ENCODE data around the gene ANGPTL4. TPM values are rescaled to one million over a fixed set of nuclear protein-coding genes. Genes with fewer than 3 reads are reported as not detected.

Gene ANGPTL4
- total and polyA plus RNA-seq, 4 experiments from 2014 or later, result not detected

- Histone ChIP-seq H3K4me1 (ENCODE audit: insufficient read depth, low read length) (peaks cover 26% of the 10 kb centered on the region), H3K36me3 (ENCODE audit: insufficient read depth, low read length) (peaks cover 10% of the 10 kb centered on the region), H3K27ac (ENCODE audit: low read depth, low read length) (no peak overlapping the region), H3K4me3 (ENCODE audit: low read length in 2 of 2) (no peak overlapping the region), H3K9me3 (ENCODE audit: control insufficient read depth in 1 of 2, low read length in 2 of 2) (no peaks in the 10 kb centered on the region), H3K27me3 (ENCODE audit: insufficient read depth, low read length) (no peaks in the 10 kb centered on the region)
- Mint-ChIP-seq H3K4me3 (peak overlapping the region in 1 of 8 donors; percentile 15), H3K9me3 (no peaks in the 10 kb centered on the region), H3K27ac (peak overlapping the region in 6 of 7 donors; percentile 1 to 88 (median 50)), H3K36me3 (peaks cover 0 to 26% of the 10 kb centered on the region in 2 donors), H3K27me3 (no peaks in the 10 kb centered on the region), H3K4me1 (peaks cover 19 to 44% (median 30%) of the 10 kb centered on the region in 4 donors)
- POLR2A ChIA-PET (ENCODE audit: partially characterized antibody), result no interaction called here
- CTCF ChIA-PET (ENCODE audit: partially characterized antibody), result no interaction called here
- intact Hi-C loops (cut with micrococcal nuclease), result loop anchor here (1.0 to 5.0 kb wide), 2 partner anchors 42 to 129 kb away; no protein-coding TSS in a partner anchor
- peak in 1 of 5 donors; percentile 11 for DNase-seq
These were observed 32.2 kb downstream of the ANGPTL4 start for GRCh38 chr19:8396185-8396562.

GRCh38 chr19:8396563-8397203 lies 32.7 kb downstream of the ANGPTL4 start:
- POLR2A ChIA-PET (ENCODE audit: partially characterized antibody), result no interaction called here

GRCh38 chr19:8397271-8397670 lies 33.3 kb downstream of the ANGPTL4 start:
- Mint-ChIP-seq H3K4me3 (peak overlapping the region in 1 of 8 donors; percentile 60), H3K27me3 (no peaks in the 10 kb centered on the region), H3K27ac (peak overlapping the region in 6 of 7 donors; percentile 42 to 93 (median 84)), H3K36me3 (peaks cover 5 to 32% of the 10 kb centered on the region in 2 donors), H3K9me3 (no peaks in the 10 kb centered on the region), H3K4me1 (peaks cover 18 to 34% (median 23%) of the 10 kb centered on the region in 4 donors)
- no peak overlapping the region for H3K27ac ChIP-seq (ENCODE audit: low read depth, low read length)
- no peaks in the 10 kb centered on the region for H3K9me3 ChIP-seq (ENCODE audit: control insufficient read depth in 1 of 2, low read length in 2 of 2)
- ChIA-PET POLR2A (ENCODE audit: partially characterized antibody) (no interaction called here), CTCF (ENCODE audit: partially characterized antibody) (interaction anchor here (0.6 to 3.0 kb wide), 4 partner anchors 20 to 224 kb away, joined by 3 to 13 read pairs (median 4); partner anchors contain the start of gene MYO1F)
- intact Hi-C loops (cut with micrococcal nuclease), result loop anchor here (5.0 kb wide), 1 partner anchor 130 kb away; no protein-coding TSS in a partner anchor
- no peak overlapping the region for H3K4me3 ChIP-seq (ENCODE audit: low read length in 2 of 2)
- no peaks in the 10 kb centered on the region for H3K27me3 ChIP-seq (ENCODE audit: insufficient read depth, low read length)
- no peak for DNase-seq
- H3K4me1 ChIP-seq (ENCODE audit: insufficient read depth, low read length), result peaks cover 15% of the 10 kb centered on the region
- H3K36me3 ChIP-seq (ENCODE audit: insufficient read depth, low read length), result peaks cover 15% of the 10 kb centered on the region

More at GRCh38 chr19:8396563-8397203, 32.7 kb downstream of the ANGPTL4 start:
- Mint-ChIP-seq H3K4me1 (peaks cover 19 to 40% (median 28%) of the 10 kb centered on the region in 4 donors), H3K27me3 (no peaks in the 10 kb centered on the region), H3K27ac (peak overlapping the region in 6 of 7 donors; percentile 26 to 93 (median 84)), H3K9me3 (no peaks in the 10 kb centered on the region), H3K36me3 (peaks cover under 1 to 28% of the 10 kb centered on the region in 2 donors), H3K4me3 (peak overlapping the region in 2 of 8 donors; percentile 48 to 60)
- H3K4me1 ChIP-seq (ENCODE audit: insufficient read depth, low read length), result peaks cover 20% of the 10 kb centered on the region
- H3K36me3 ChIP-seq (ENCODE audit: insufficient read depth, low read length), result peaks cover 11% of the 10 kb centered on the region
- H3K27ac ChIP-seq (ENCODE audit: low read depth, low read length), result no peak overlapping the region
- no peak overlapping the region for H3K4me3 ChIP-seq (ENCODE audit: low read length in 2 of 2)
- no peaks in the 10 kb centered on the region for H3K27me3 ChIP-seq (ENCODE audit: insufficient read depth, low read length)
- peak; percentile 57 to 81 (median 75) for DNase-seq
- CTCF ChIA-PET (ENCODE audit: partially characterized antibody), result interaction anchor here (3.0 kb wide), 1 partner anchor 43 kb away, joined by 13 read pairs; no protein-coding TSS in a partner anchor
- intact Hi-C loops (cut with micrococcal nuclease), result loop anchor here (1.0 to 5.0 kb wide), 2 partner anchors 42 to 129 kb away; no protein-coding TSS in a partner anchor
- H3K9me3 ChIP-seq (ENCODE audit: control insufficient read depth in 1 of 2, low read length in 2 of 2), result no peaks in the 10 kb centered on the region

GRCh38 chr19:8397746-8398310 lies 33.9 kb downstream of the ANGPTL4 start:
- Histone ChIP-seq H3K4me3 (ENCODE audit: low read length in 2 of 2) (no peak overlapping the region), H3K9me3 (ENCODE audit: control insufficient read depth in 1 of 2, low read length in 2 of 2) (no peaks in the 10 kb centered on the region), H3K36me3 (ENCODE audit: insufficient read depth, low read length) (peaks cover 20% of the 10 kb centered on the region), H3K4me1 (ENCODE audit: insufficient read depth, low read length) (peaks cover 13% of the 10 kb centered on the region), H3K27ac (ENCODE audit: low read depth, low read length) (no peak overlapping the region), H3K27me3 (ENCODE audit: insufficient read depth, low read length) (no peaks in the 10 kb centered on the region)
- Mint-ChIP-seq H3K4me3 (no peak overlapping the region), H3K4me1 (peaks cover 17 to 33% (median 22%) of the 10 kb centered on the region in 4 donors), H3K9me3 (no peaks in the 10 kb centered on the region), H3K27ac (no peak overlapping the region), H3K36me3 (peaks cover 7 to 36% of the 10 kb centered on the region in 2 donors), H3K27me3 (no peaks in the 10 kb centered on the region)
- POLR2A ChIA-PET (ENCODE audit: partially characterized antibody), result interaction anchor here (1.1 kb wide), 1 partner anchor 44 kb away, joined by 3 read pairs; no protein-coding TSS in a partner anchor
- no peak for DNase-seq
- CTCF ChIA-PET (ENCODE audit: partially characterized antibody), result interaction anchor here (0.6 to 3.0 kb wide), 6 partner anchors 21 to 225 kb away, joined by 3 to 13 read pairs (median 3); partner anchors contain the start of gene MYO1F
- intact Hi-C loops (cut with micrococcal nuclease), result loop anchor here (5.0 kb wide), 1 partner anchor 131 kb away; no protein-coding TSS in a partner anchor

GRCh38 chr19:8398311-8398771 lies 34.4 kb downstream of the ANGPTL4 start:
- POLR2A ChIA-PET (ENCODE audit: partially characterized antibody), result interaction anchor here (1.1 kb wide), 1 partner anchor 45 kb away, joined by 3 read pairs; no protein-coding TSS in a partner anchor

GRCh38 chr19:8399681-8400188 lies 35.8 kb downstream of the ANGPTL4 start:
- Histone ChIP-seq H3K9me3 (ENCODE audit: control insufficient read depth in 1 of 2, low read length in 2 of 2) (no peaks in the 10 kb centered on the region), H3K4me1 (ENCODE audit: insufficient read depth, low read length) (peaks cover 13% of the 10 kb centered on the region), H3K27me3 (ENCODE audit: insufficient read depth, low read length) (no peaks in the 10 kb centered on the region), H3K27ac (ENCODE audit: low read depth, low read length) (no peak overlapping the region), H3K4me3 (ENCODE audit: low read length in 2 of 2) (no peak overlapping the region), H3K36me3 (ENCODE audit: insufficient read depth, low read length) (peaks cover 25% of the 10 kb centered on the region)
- no peak for DNase-seq
- H3K9me3 Mint-ChIP-seq, result no peaks in the 10 kb centered on the region
- H3K4me3 Mint-ChIP-seq, result no peak overlapping the region
- no peaks in the 10 kb centered on the region for H3K27me3 Mint-ChIP-seq
- intact Hi-C loops (cut with micrococcal nuclease), result loop anchor here (5.0 kb wide), 1 partner anchor 132 kb away; no protein-coding TSS in a partner anchor
- peaks cover 11 to 36% of the 10 kb centered on the region in 2 donors for H3K36me3 Mint-ChIP-seq
- ChIA-PET CTCF (ENCODE audit: partially characterized antibody) (interaction anchor here (3.0 kb wide), 1 partner anchor 46 kb away, joined by 13 read pairs; no protein-coding TSS in a partner anchor), POLR2A (ENCODE audit: partially characterized antibody) (interaction anchor here (1.3 kb wide), 1 partner anchor 9 kb away, joined by 4 read pairs; the partner anchor contains the start of gene RAB11B)
- H3K27ac Mint-ChIP-seq, result no peak overlapping the region
- peaks cover 14 to 19% (median 15%) of the 10 kb centered on the region in 4 donors for H3K4me1 Mint-ChIP-seq

More at GRCh38 chr19:8398311-8398771, 34.4 kb downstream of the ANGPTL4 start:
- H3K27ac Mint-ChIP-seq, result no peak overlapping the region
- Histone ChIP-seq H3K4me1 (ENCODE audit: insufficient read depth, low read length) (peaks cover 13% of the 10 kb centered on the region), H3K4me3 (ENCODE audit: low read length in 2 of 2) (no peak overlapping the region), H3K36me3 (ENCODE audit: insufficient read depth, low read length) (peaks cover 24% of the 10 kb centered on the region), H3K9me3 (ENCODE audit: control insufficient read depth in 1 of 2, low read length in 2 of 2) (no peaks in the 10 kb centered on the region), H3K27ac (ENCODE audit: low read depth, low read length) (no peak overlapping the region), H3K27me3 (ENCODE audit: insufficient read depth, low read length) (no peaks in the 10 kb centered on the region)
- H3K27me3 Mint-ChIP-seq, result no peaks in the 10 kb centered on the region
- no peaks in the 10 kb centered on the region for H3K9me3 Mint-ChIP-seq
- DNase-seq, result no peak
- H3K4me1 Mint-ChIP-seq, result peaks cover 14 to 28% (median 18%) of the 10 kb centered on the region in 4 donors
- no peak overlapping the region for H3K4me3 Mint-ChIP-seq
- peaks cover 7 to 33% of the 10 kb centered on the region in 2 donors for H3K36me3 Mint-ChIP-seq
- CTCF ChIA-PET (ENCODE audit: partially characterized antibody), result interaction anchor here (0.9 to 3.0 kb wide), 5 partner anchors 21 to 182 kb away, joined by 3 to 13 read pairs (median 3); partner anchors contain the start of gene MYO1F
- intact Hi-C loops (cut with micrococcal nuclease), result loop anchor here (5.0 kb wide), 1 partner anchor 131 kb away; no protein-coding TSS in a partner anchor
